GM18519 (cell line): ENCODE results near the gene BBOX1.
"Not testable (repeated sequence)": the region's sequence is repeated elsewhere in the genome, so short reads cannot be mapped to it uniquely, and the experiment has no call there.

Experiments
- ATAC-seq: cut with Tn5 transposase; IDR thresholded peaks from one replicate; pipeline ENCODE4 v1.9.1; 2021; ENCODE audit warnings: mild to moderate bottlenecking, moderate library complexity; ENCODE audit not compliant: unreplicated experiment, low FRiP score

BBOX1 gene

DNA sequence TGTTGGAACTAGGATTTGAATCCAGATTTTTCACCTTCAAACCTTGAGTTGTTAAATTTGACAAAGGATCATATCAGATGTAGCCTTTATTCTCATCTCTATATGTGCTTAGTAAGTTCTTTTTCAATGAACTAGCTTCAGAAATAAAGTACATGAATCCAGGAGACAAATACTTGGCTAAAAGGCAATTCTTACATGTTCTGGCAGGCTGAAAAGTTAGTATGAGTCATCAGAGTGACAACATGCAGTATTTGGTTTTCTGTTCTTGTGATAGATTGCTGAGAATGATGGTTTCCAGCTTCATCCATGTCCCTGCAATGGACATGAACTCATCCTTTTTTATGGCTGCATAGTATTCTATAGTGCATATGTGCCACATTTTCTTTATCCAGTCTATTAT lies 40.4 kb downstream of the BBOX1 start:
- ATAC-seq = no peak

DNA sequence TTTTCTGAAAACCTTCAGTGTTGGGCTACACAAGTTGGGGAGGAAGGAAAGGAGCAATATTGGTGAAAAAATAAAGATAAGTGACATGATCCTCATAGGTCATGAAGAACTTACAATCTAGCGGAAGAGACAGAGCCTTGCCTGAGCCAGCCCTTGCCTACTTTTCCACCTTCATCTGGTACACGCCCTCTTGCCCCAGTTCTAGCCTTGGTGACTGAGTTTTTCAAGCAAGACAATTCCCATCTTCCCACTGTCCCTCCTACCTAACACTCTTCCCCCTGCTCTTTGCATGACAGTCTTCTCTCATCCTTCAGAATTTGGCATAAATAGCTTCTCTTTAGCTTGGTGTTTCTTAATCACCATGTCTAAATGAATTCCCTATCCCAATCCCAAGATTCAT lies 42.6 kb downstream of the BBOX1 start:
- ATAC-seq = no peak

DNA sequence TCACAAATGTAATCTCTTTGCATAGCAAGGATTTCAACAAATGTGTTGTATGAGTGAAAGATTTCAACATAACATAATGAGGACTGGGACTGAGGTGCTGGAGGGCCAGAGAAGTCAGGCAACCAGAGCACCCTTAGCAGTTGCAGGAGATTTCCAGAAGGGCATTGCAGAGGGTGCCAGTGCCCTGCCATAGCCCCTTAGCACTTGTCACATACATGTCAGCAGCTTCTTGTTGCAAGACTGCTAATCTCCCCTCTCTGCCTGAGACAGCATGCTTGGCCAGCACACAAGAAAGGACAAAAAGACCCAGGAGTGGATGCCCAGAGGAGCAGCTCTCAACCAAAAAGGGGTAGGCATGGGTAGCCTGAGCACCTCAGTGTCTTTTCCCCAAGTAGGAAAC lies 43.2 kb downstream of the BBOX1 start:
- ATAC-seq = no peak

DNA sequence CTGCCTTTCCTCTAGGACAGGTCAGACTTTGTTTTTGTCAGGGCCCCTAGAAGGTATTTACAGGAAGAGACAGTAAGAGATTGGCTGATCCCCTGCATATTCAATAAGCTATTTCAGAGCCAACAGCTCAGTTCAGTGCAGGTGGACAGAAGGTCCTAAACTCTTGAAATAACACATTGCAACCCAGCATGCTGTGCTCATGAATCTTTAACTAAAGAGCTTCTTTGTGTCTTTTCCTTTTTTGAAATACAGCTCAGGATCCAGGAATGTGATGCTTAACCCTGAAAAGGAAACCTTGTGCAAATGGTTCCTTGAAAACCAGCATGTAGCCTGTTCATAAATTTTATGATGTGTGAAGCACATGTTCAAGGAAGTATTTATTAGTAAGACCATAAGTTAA lies 43.9 kb downstream of the BBOX1 start:
- ATAC-seq = no peak

DNA sequence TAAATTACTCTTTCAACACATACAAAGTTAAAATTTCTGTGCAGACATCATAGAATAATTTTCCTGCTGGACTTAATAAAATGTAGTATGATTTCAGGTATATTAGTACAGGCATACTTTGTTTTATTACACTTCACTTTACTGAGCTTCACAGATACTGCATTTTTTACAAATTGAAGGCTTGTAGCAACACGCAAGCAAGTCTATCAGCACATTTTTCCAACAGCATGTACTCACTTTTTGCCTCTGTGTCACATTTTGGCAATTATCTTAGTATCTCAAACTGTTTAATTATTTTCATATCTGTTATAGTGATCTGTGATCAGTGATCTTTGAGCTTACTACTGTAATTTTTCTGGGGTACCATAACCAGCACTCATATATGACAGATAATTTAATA lies 44.5 kb downstream of the BBOX1 start:
- no peak for ATAC-seq

DNA sequence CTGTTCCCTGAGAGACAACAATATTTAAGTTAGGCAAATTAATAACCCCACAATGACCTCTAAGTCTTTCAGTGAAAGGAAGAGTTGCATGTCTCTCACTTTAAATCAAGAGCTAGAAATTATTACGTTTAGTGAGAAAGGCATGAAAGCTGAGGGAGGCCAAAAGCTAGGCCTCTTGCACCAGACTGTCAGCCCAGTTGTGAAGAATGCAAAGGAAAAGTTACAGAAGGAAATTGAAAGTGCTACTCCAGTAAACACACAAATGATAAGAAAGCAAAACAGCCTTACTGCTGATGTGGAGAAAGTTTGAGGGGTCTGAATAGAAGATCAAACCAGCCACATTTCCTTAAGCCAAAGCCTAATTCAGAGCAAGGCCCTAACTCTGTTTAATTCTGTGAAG lies 45.0 kb downstream of the BBOX1 start:
- ATAC-seq = no peak

DNA sequence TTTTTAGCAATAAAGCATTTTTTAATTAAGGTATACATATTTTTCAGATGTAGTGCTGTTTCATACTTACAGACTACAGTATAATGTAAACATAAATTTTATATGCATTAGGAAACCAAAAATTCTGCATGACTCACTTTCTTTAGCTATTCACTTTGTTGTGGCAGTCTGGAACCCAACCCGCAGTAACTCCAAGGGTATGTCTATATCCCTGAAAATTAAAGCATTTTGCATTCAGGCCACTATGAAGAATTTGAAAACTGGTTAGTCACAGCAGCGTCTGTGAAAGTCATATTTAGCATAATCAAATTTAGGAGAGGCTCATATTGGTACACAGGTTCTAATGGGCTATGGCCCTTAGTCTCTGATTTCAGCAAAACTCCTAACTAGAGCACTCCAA lies 46.8 kb downstream of the BBOX1 start:
- no peak for ATAC-seq

DNA sequence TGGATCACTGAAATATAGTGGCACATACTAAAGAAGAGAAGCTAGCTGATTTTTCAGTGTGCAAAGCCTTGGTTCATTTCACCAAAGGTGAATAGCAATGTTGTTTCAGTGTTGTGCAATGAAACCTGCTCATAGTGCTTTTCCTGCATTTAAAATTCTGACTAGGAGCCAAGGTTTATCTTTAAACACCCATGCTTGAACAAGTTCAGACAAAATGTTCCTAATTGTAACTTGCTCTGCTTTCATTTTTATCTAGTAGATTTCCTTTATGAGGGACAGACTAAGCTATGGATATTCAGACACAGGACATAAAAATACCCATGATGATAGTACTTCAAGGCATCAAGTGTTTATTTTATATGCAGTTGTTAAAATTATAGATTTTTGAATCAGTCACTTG lies 47.7 kb downstream of the BBOX1 start:
- no peak for ATAC-seq

DNA sequence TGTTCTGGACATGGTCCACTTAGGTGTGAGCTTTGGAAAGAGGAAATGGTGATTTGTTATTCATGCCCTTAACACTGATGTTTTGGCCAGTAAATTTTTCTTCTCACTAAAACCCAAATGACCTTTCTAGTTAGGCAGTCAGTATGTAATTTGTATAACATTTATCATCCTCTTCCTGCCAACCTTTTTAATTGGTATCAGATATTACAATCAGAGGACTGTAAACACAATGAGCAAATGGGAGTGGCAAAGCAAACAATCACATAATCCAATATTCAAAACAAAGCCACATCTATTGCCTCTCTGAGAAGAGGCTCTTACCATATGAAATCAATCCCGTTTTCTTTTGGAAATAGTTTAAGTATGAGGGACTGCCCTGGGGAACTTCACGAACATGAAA lies 49.1 kb downstream of the BBOX1 start:
- no peak for ATAC-seq

DNA sequence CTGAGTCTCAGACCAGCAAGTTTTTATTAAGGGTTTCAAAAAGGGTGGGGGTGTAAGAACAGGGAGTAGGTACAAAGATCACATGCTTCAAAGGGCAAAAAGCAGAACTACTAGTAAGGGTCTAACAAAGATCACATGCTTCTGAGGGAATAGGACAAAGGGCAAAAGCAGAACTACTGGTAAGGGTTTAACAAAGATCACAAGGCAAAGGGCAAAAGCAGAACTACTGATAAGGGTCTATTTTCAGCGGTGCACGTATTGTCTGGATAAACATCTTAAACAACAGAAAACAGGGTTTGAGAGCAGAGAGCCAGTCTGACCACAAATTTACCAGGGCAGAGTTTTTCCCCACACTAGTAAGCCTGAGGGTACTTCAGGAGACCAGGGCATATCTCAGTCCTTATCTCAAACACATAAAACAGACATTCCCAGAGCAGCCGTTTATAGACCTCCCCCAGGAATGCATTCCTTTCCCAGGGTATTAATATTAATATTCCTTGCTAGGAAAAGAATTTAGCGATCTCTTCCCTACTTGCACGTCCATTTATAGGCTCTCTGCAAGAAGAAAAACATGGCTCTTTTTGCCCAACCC lies 49.8 kb downstream of the BBOX1 start:
- ATAC-seq = not testable (repeated sequence)

DNA sequence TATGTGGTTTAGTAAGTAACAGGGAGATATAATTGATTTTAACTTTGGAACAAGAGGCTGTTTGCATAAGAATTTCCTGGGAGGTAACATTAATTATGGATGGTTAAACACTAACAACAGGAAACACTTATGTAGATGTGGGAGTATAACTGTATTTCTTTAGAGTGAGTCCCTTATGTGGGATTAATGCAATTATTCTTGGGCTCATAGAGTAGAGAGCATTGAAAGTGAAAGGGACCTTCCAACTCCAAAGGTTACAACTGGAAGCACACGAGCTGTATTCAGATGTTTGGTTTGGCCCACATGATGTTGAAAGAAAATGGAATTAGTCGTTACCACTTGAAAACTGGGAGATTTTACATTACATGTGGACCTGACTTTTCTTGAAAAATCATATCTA lies 53.5 kb downstream of the BBOX1 start:
- ATAC-seq = no peak

DNA sequence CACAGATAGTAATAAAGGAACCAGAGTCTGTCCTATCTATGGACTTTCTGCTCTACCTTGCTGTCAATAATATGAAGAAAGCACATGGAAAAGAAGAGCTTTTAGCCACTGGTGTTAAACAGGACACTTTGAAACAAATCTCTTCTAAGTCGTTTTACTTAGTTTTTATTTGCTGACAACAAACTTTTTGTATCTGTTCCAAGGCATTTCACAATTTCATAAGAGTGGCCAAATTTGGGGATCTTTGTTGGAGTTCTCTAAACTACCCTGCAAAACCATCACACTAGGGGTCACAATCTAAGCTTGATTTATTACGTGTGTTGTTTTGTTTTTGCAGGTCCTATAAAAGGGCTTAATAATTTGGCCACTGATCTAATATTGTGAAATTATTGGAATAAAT lies 54.4 kb downstream of the BBOX1 start:
- no peak for ATAC-seq

DNA sequence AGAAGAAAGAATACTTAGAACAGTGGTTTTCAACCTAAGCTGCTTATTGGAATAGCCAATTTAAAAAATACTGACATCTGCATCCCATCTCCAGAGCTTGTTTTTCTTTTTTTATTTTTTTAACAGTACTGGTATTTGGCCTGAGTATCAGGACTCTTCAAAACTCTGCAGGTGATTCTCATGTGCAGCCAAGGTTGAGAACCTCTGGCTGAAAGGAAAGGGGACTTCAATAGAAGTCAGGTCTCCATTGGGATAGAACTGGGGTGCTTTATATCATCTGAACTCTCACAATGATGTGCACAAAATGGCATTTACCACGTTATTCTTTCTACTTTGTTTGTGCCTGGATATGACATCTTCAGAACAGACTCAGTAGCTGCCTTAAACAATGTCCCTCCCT lies 55.3 kb downstream of the BBOX1 start:
- ATAC-seq = no peak

DNA sequence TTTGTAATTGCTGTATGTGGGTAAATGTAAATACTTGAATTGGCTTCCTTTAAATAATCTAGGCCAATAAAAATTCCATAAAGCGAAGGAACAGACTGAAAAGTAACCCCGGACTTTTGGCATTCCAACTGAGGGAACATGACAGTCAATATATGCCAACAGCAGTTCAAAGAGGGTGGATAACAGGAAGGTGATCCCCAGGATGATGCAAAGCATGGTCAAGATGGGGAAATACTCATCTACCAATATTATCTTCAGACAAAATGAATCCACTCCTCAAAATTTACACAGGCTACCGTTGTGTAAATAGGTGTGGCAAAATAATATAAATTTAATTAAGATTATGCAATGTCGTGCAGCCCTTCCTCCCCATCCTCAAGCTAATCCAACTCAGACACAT lies 56.9 kb downstream of the BBOX1 start:
- ATAC-seq = no peak

DNA sequence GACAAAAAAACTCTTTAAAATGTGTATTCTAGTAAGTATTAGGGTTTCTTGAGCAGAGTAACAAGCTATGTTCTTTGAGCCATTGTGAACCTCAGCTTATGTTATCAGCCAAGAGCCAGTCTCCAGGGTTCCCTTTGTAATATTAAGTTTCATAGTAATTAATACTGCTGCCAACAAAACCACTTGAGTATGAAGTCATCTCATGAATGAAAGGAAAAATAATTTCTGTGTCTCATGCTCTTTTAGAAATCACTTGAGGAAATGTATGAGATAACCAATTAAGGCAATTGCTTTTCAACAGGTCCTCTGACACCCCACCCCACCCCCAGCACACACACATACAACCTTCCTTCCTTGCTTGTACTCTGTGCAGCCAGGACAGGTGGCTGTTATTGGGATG lies 59.9 kb downstream of the BBOX1 start:
- ATAC-seq = no peak

DNA sequence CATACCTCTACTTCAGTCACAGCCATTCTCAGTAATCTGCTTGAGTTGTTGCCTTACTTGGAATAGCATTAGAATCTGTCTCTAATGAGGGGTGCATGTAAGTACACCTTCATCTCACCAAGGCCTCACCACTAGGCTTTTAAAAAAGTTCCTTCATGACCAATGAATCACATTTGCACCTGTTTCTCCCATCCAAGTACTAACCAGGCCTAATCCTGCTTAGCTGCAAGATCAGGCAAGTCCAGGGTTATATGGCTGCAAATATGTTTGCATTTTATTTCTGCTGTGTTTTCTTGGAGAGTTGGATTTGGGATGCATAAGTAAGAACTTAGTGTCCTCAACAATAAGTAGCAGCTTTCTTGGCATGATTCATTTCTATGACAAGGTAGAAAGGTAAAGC lies 66.9 kb downstream of the BBOX1 start:
- no peak for ATAC-seq

DNA sequence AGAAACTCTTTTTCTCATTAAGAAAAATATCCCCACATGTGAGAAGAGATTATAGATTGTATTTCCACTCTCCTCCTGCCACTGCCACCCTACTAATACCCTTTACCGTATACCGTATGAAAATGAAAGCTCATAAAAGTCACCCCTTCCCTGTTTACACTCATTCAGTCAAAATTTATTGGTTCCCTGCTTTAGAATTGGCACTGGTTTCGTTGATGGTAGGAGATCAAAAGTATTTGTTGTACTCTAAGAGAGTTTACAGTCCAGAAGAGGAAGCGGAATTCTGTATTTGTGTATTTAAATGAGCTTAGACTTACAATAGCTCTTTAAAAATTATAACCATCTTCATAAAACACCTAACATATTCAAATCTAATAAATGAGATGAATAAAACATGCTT lies 68.2 kb downstream of the BBOX1 start:
- ATAC-seq = no peak

DNA sequence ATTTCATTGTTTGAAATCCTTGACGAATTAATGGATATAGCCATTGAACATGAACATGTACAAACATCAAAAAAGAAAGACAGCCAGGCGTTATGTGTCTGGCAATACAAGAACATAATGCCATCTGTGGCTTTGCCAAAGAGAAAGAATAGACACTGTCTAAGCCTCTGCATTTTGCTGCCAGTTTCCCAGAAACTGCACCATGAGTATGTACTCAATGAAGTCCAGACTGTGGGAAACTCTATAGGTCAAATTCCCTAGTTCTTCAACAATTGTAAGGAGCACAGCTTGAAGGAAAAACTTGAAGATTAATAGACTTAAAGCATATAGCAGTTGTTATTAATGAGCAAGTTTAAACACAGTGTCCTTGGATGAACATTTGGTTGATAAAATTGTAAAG lies 71.3 kb downstream of the BBOX1 start:
- no peak for ATAC-seq

DNA sequence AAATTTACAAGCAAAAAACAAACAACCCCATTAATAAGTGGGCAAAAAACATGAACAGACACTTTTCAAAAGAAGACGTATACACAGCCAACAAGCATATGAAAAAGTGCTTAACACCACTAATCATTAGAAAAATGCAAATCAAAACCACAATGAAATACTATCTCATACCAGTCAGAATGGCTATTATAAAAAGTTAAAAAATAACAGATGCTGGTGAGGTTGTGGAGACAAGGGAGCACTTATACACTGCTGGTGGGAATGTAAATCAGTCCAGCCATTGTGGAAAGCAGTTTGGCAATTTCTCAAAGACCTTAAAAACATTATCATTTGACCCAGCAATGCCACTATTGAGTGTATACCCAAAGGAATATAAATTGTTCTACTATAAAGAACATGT lies 72.3 kb downstream of the BBOX1 start:
- no peak for ATAC-seq

DNA sequence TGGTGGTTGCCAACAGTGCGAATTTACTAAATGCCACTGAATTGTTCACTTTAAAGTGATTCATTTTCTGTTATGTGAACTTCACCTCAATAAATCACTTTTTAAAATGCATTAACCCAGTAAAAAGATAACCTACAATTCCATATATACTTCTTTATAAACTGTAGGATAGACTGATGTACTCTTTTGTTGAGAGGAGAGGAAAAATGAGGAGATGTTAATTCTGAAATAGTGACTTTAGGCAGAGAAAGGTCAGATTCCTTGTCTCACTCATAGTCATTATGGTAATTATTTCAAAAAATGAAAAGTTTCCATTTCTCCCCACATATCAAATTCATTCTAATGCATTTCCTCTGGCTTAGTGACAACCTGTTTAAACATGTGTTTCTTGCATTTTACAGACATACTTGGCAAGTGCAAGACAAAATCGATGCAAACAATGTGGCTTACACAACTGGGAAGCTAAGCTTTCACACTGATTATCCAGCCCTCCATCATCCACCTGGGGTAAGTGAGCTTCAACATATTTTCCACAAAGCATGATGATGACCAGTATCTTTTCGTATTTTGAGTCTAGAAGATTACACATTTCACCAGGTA lies 74.5 kb downstream of the BBOX1 start:
- ATAC-seq = no peak

DNA sequence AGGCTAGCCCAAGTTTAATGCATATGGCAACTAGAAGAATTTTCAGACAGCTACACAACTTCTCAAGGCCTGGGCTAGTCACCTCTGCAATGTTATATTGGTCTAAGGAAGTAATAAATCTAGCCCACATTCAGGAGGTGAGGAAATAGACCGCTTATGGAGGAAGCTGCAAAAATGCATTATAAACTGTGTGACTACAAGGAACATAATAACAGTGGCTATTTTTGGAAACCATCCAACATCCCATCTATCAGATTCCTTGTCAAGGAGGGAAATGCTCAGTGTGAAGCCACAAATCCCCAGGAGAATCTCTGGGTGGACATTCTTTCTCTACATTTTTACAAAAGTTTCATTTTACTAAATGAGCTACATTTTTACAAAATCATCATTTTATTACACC lies 76.1 kb downstream of the BBOX1 start:
- ATAC-seq = no peak

DNA sequence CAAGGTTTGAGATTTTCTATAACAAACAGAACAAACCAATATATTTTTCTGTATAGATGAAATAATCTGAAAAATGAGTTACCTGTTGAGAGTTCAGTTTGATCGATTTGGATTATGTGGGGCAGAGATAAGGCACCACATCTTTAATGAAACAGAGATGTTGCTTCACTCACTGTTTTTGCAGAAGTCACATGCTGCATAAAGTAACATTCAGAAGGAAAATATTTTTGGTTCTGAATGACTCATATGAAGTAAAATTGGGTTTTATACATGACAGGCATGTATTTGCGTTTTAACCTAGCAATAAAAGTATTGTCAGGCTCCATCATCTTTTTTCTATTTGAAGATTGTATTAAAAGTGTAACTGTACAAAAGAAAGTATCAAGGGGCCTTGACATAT lies 77.8 kb downstream of the BBOX1 start:
- no peak for ATAC-seq

DNA sequence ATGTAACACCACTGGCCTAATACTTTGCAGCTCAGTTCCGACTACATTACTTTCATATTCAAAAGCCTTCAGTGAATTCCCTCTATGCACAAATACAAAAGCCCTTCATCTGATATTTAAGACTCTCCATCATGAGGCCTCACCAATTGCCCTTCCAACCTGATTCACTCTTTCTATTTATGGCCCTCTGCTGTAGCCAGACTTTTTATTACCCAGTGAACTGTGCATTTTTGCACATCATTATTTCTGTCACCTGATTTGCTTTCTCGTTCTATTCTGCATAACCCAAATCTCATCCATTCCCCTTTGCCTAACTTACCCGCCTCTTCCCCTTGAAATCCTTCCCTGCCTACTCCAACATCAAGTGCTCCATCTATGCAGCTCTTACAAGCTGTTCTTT lies 78.3 kb downstream of the BBOX1 start:
- ATAC-seq = no peak
